H9 (cell line): ENCODE results near the gene PIK3R5. TPM values are rescaled to one million over a fixed set of nuclear protein-coding genes. Genes with fewer than 3 reads are reported as not detected.

Experiments used
- DNase-seq: peaks from one replicate; pipeline ENCODE4 v3.0.0-alpha.2; 2017
- H2AFZ ChIP-seq: one replicate; pipeline ENCODE4 v1.6.1; 2013; ENCODE audit warnings: mild to moderate bottlenecking, low read length, control low read depth, moderate library complexity
- H2AK5ac ChIP-seq: 2 replicates; pipeline ENCODE4 v1.6.1; 2013; ENCODE audit warnings: low read length, control low read depth, mixed read lengths; ENCODE audit not compliant: insufficient read length
- H2BK120ac ChIP-seq: one replicate; pipeline ENCODE4 v1.6.1; 2013; ENCODE audit warnings: low read depth, mild to moderate bottlenecking, low read length, control low read depth, inconsistent platforms; ENCODE audit not compliant: poor library complexity, severe bottlenecking
- H2BK12ac ChIP-seq: 2 replicates; pipeline ENCODE4 v1.6.1; 2013; ENCODE audit warnings: low read length, control low read depth, mixed read lengths, low read depth; ENCODE audit not compliant: insufficient read length
- H2BK15ac ChIP-seq: 2 replicates; pipeline ENCODE4 v1.6.1; 2013; ENCODE audit warnings: low read depth, low read length, control low read depth
- H2BK20ac ChIP-seq: one replicate; pipeline ENCODE4 v1.6.1; 2013; ENCODE audit warnings: low read depth, mild to moderate bottlenecking, low read length, control low read depth, inconsistent platforms; ENCODE audit not compliant: poor library complexity, severe bottlenecking
- H2BK5ac ChIP-seq: 2 replicates; pipeline ENCODE4 v1.6.1; 2013; ENCODE audit warnings: low read length, control low read depth, mixed read lengths; ENCODE audit not compliant: insufficient read length
- H3K14ac ChIP-seq: 2 replicates; pipeline ENCODE4 v1.6.1; 2013; ENCODE audit warnings: low read length, control low read depth; ENCODE audit not compliant: insufficient read depth
- H3K18ac ChIP-seq: 2 replicates; pipeline ENCODE4 v1.6.1; 2013; ENCODE audit warnings: low read depth, mild to moderate bottlenecking, mixed read lengths, low read length, control low read depth; ENCODE audit not compliant: insufficient read length
- H3K23ac ChIP-seq: 2 replicates; pipeline ENCODE4 v1.6.1; 2013; ENCODE audit warnings: low read length, control low read depth, mixed read lengths, low read depth; ENCODE audit not compliant: insufficient read length
- H3K23me2 ChIP-seq: 2 replicates; pipeline ENCODE4 v1.6.1; 2013; ENCODE audit warnings: low read depth, mild to moderate bottlenecking, mixed read lengths, low read length, control low read depth; ENCODE audit not compliant: insufficient read length, poor library complexity, severe bottlenecking
- H3K27ac ChIP-seq: 2 replicates; pipeline ENCODE4 v1.5.1; 2013; ENCODE audit warnings: low read length, control low read depth, mixed read lengths, low read depth; ENCODE audit not compliant: insufficient read length
- H3K27me3 ChIP-seq: 2 replicates; pipeline ENCODE4 v1.6.1; 2013; ENCODE audit warnings: low read length, control low read depth, inconsistent platforms; ENCODE audit not compliant: insufficient read depth
- H3K4ac ChIP-seq: 2 replicates; pipeline ENCODE4 v1.6.1; 2013; ENCODE audit warnings: low read depth, mild to moderate bottlenecking, control low read depth, inconsistent platforms, low read length, moderate library complexity
- H3K4me1 ChIP-seq: 2 replicates; pipeline ENCODE4 v1.6.1; 2013; ENCODE audit warnings: low read length, control low read depth, inconsistent platforms; ENCODE audit not compliant: insufficient read depth
- H3K4me2 ChIP-seq: 2 replicates; pipeline ENCODE4 v1.6.1; 2013; ENCODE audit warnings: low read length, control low read depth, mixed read lengths; ENCODE audit not compliant: insufficient read length, insufficient read depth
- H3K56ac ChIP-seq: 2 replicates; pipeline ENCODE4 v1.6.1; 2013; ENCODE audit warnings: low read depth, mild to moderate bottlenecking, mixed read lengths, low read length, control low read depth; ENCODE audit not compliant: insufficient read length
- H3K79me1 ChIP-seq: 2 replicates; pipeline ENCODE4 v1.6.1; 2013; ENCODE audit warnings: low read depth, mild to moderate bottlenecking, moderate library complexity, low read length, control low read depth, inconsistent platforms; ENCODE audit not compliant: insufficient read depth, poor library complexity, severe bottlenecking
- H3K79me2 ChIP-seq: 2 replicates; pipeline ENCODE4 v1.6.1; 2013; ENCODE audit warnings: low read length, control low read depth, inconsistent platforms; ENCODE audit not compliant: insufficient read depth
- H3K9ac ChIP-seq: 2 replicates; pipeline ENCODE4 v1.6.1; 2013; ENCODE audit warnings: low read length, control low read depth, mixed read lengths; ENCODE audit not compliant: insufficient read length; ENCODE audit errors: extremely low read depth
- H3K9me3 ChIP-seq: one replicate; pipeline ENCODE4 v1.6.1; 2013; ENCODE audit warnings: low read depth, low read length, inconsistent platforms; ENCODE audit not compliant: control insufficient read depth
- H3T11ph ChIP-seq: one replicate; pipeline ENCODE4 v1.6.1; 2013; ENCODE audit warnings: mild to moderate bottlenecking, low read length, control low read depth, inconsistent platforms
- H4K20me1 ChIP-seq: one replicate; pipeline ENCODE4 v1.6.1; 2013; ENCODE audit not compliant: control insufficient read depth, insufficient read length, insufficient read depth
- H4K5ac ChIP-seq: 2 replicates; pipeline ENCODE4 v1.6.1; 2013; ENCODE audit warnings: low read depth, mild to moderate bottlenecking, mixed read lengths, low read length, control low read depth; ENCODE audit not compliant: insufficient read length
- H4K8ac ChIP-seq: replicated peaks from 2 replicates; pipeline ENCODE4 v1.6.1; 2013; ENCODE audit warnings: low read length, control low read depth, mixed read lengths, low read depth; ENCODE audit not compliant: insufficient read length
- H4K91ac ChIP-seq: 2 replicates; pipeline ENCODE4 v1.6.1; 2013; ENCODE audit warnings: low read depth, mild to moderate bottlenecking, moderate library complexity, mixed read lengths, low read length, control low read depth; ENCODE audit not compliant: insufficient read length
- H3K27ac Mint-ChIP-seq, 3 experiments: 2 replicates in 2 of 3; 3 replicates in 1 of 3; pipeline ENCODE4 v1.8.0; 2020 to 2021; ENCODE audit warnings: mixed read lengths in 3 of 3, mild to moderate bottlenecking in 1 of 3, moderate library complexity in 1 of 3
- H3K27me3 Mint-ChIP-seq: 2 replicates; pipeline ENCODE4 v1.8.0; 2021; ENCODE audit warnings: low read depth, mild to moderate bottlenecking, moderate library complexity, mixed read lengths
- H3K36me3 Mint-ChIP-seq, 3 experiments: 2 replicates in 2 of 3; 3 replicates in 1 of 3; pipeline ENCODE4 v1.8.0; 2020 to 2021; ENCODE audit warnings: low read depth in 3 of 3, mixed read lengths in 3 of 3; ENCODE audit not compliant: insufficient read depth in 1 of 3
- H3K4me1 Mint-ChIP-seq, 2 experiments: 2 replicates each; pipeline ENCODE4 v1.8.0; 2020; ENCODE audit warnings: mixed read lengths in 2 of 2
- H3K4me3 Mint-ChIP-seq, 2 experiments: 2 replicates in 1 of 2; 3 replicates in 1 of 2; pipeline ENCODE4 v1.8.0; 2020 to 2021; ENCODE audit warnings: mild to moderate bottlenecking in 2 of 2, mixed read lengths in 2 of 2, moderate library complexity in 1 of 2
- H3K9me3 Mint-ChIP-seq, 2 experiments: 2 replicates in 1 of 2; 3 replicates in 1 of 2; pipeline ENCODE4 v1.8.0; 2020; ENCODE audit warnings: mild to moderate bottlenecking in 2 of 2, mixed read lengths in 2 of 2, moderate library complexity in 1 of 2
- CTCF ChIP-seq: fragments of 200-600 bp; sonication (generic); conservative IDR thresholded peaks from 3 replicates; pipeline ENCODE4 v1.8.0; 2021; ENCODE audit warnings: antibody characterized with exemption, mild to moderate bottlenecking
- WGBS: extraction: QIAGEN DNeasy Blood & Tissue Kit; methylation state at CpG from one replicate; pipeline ENCODE4 v1.1.7; 2013; ENCODE audit warnings: missing lambda C conversion rate, low lambda C conversion rate, mixed read lengths; ENCODE audit not compliant: insufficient read length; ENCODE audit errors: extremely low coverage; 5-methylcytosine and 5-hydroxymethylcytosine counted together
- total RNA-seq: library from RNA; stranded (reverse); gene quantifications from 2 replicates; pipeline ENCODE4 v1.2.1, GENCODE V29; 2021

The PIK3R5 gene
- total RNA-seq, 1 experiment from 2014 or later: 1.4 TPM

- Histone ChIP-seq H3K23ac (no peak overlapping the region), H3K14ac (no peak overlapping the region), H2AK5ac (no peak overlapping the region), H3K9me3 (no peaks in the 10 kb centered on the region), H4K5ac (no peak overlapping the region), H3K4me2 (no peak overlapping the region), H4K20me1 (no peaks in the 10 kb centered on the region), H3K27ac (no peak overlapping the region), H2BK15ac (no peak overlapping the region), H4K8ac (no peak overlapping the region), H3K79me2 (no peaks in the 10 kb centered on the region), H3K27me3 (no peaks in the 10 kb centered on the region), H2AFZ (no peak overlapping the region), H3K23me2 (no peaks in the 10 kb centered on the region), H3K18ac (no peak overlapping the region), H3K4ac (no peak overlapping the region), H3K79me1 (no peaks in the 10 kb centered on the region), H2BK120ac (no peak overlapping the region), H2BK5ac (no peak overlapping the region), H4K91ac (no peak overlapping the region), H3K56ac (no peak overlapping the region), H3K9ac (no peak overlapping the region), H2BK20ac (no peak overlapping the region), H3K4me1 (no peaks in the 10 kb centered on the region), H2BK12ac (no peak overlapping the region), H3T11ph (no peak overlapping the region)
- peaks cover 0 to 4% of the 10 kb centered on the region in 2 experiments; a peak in 2 of 5 replicates for H3K9me3 Mint-ChIP-seq
- H3K36me3 Mint-ChIP-seq: no peaks in the 10 kb centered on the region; a peak in 2 of 7 replicates
- H3K4me1 Mint-ChIP-seq: peaks cover under 1 to 3% of the 10 kb centered on the region in 2 experiments; a peak in 3 of 4 replicates
- TF ChIP-seq CTCF: no peak
- H3K27me3 Mint-ChIP-seq: peaks cover 20% of the 10 kb centered on the region
- DNase-seq: peak; percentile 22
- H3K27ac Mint-ChIP-seq: no peak overlapping the region
- no CpG with 5 or more reads among the region's 8 CpGs for WGBS
- no peak overlapping the region for H3K4me3 Mint-ChIP-seq
Measured at GRCh38 chr17:8946071-8946470, 19.4 kb downstream of the PIK3R5 start.
